ENCODE results near the gene MOB1B. TPM values are rescaled to one million over a fixed set of nuclear protein-coding genes. Genes with fewer than 3 reads are reported as not detected.

Gene MOB1B
- total RNA-seq, 1 experiment from 2014 or later = 21.0 TPM

GRCh38 chr4:70925418-70925817 is 23.2 kb downstream of the MOB1B start:
- TF ChIP-seq, protein P1, sequence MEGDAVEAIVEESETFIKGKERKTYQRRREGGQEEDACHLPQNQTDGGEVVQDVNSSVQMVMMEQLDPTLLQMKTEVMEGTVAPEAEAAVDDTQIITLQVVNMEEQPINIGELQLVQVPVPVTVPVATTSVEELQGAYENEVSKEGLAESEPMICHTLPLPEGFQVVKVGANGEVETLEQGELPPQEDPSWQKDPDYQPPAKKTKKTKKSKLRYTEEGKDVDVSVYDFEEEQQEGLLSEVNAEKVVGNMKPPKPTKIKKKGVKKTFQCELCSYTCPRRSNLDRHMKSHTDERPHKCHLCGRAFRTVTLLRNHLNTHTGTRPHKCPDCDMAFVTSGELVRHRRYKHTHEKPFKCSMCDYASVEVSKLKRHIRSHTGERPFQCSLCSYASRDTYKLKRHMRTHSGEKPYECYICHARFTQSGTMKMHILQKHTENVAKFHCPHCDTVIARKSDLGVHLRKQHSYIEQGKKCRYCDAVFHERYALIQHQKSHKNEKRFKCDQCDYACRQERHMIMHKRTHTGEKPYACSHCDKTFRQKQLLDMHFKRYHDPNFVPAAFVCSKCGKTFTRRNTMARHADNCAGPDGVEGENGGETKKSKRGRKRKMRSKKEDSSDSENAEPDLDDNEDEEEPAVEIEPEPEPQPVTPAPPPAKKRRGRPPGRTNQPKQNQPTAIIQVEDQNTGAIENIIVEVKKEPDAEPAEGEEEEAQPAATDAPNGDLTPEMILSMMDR (conservative IDR thresholded peaks at IDR 0.05; ENCODE audit: low read depth, low read length) = no peak
- no peak for TF ChIP-seq EZH2 (IDR thresholded peaks at IDR 0.05; ENCODE audit: borderline replicate concordance, low read depth, low read length, poor library complexity, severe bottlenecking)
- Histone ChIP-seq H3K9me3 (ENCODE audit: low read depth, low read length, poor library complexity, severe bottlenecking) (no peaks in the 10 kb centered on the region), H3K36me3 (ENCODE audit: insufficient read depth, low read length, poor library complexity, severe bottlenecking) (no peaks in the 10 kb centered on the region), H3K27me3 (replicated peaks; ENCODE audit: insufficient read depth, low read depth, low read length, poor library complexity) (no peaks in the 10 kb centered on the region), H3K4me3 (ENCODE audit: low read depth, low read length, poor library complexity, severe bottlenecking) (no peak overlapping the region), H3K4me1 (ENCODE audit: insufficient read depth, low read length, poor library complexity, severe bottlenecking) (no peaks in the 10 kb centered on the region), H3K27ac (ENCODE audit: low read depth, low read length, poor library complexity, severe bottlenecking) (no peak overlapping the region)
- intact Hi-C loops (cut with micrococcal nuclease; ENCODE audit: unreplicated experiment) = no loop called here
- POLR2A ChIA-PET (ENCODE audit: low non-redundant PET) = no interaction called here
- CTCF ChIA-PET = no interaction called here
- DNase-seq (ENCODE audit: low spot score) = no peak
- no TSS peak for BruUV-seq (replicated peaks)

DNA sequence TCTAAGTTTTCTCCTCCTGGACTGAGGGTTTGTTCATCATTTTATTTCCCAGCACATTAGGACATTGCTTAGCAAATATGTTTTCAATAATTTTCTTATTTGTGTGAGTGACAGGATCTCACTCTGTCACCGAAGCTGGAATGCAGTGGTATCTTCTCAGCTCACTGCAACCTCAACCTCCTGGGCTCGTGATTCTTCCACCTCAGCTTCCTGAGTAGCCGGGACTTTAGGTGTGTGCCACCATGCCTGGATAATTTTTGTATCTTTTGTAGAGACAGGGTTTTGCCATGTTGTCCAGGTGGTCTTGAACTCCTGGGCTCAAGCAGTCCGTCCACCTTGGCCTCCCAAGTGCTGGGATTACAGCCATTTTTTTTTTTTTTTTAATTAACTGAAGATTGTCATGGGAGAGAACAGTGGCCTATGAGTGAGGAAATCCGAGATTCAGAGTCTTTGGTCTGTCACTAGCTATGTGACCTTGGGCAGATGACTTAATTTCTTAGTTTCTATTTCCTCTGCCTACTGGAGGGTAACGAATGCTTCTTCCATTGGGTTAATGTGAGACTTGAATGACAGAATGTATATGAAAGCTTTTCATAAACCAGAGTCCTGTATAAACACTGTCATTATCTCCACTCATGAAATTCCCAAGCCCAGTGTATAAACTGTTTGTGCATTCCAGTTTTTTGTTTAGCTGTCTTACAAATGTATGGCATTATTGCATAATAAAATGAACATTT is 23.9 kb downstream of the MOB1B start:
- H3K4me3 ChIP-seq (ENCODE audit: low read depth, low read length, poor library complexity, severe bottlenecking) = no peak overlapping the region
- intact Hi-C loops (cut with micrococcal nuclease; ENCODE audit: unreplicated experiment) = no loop called here
- H3K4me1 ChIP-seq (ENCODE audit: insufficient read depth, low read length, poor library complexity, severe bottlenecking) = no peaks in the 10 kb centered on the region
- BruUV-seq (replicated peaks) = no TSS peak
- no peaks in the 10 kb centered on the region for H3K9me3 ChIP-seq (ENCODE audit: low read depth, low read length, poor library complexity, severe bottlenecking)
- H3K27ac ChIP-seq (ENCODE audit: low read depth, low read length, poor library complexity, severe bottlenecking) = no peak overlapping the region
- POLR2A ChIA-PET (ENCODE audit: low non-redundant PET) = no interaction called here
- no peaks in the 10 kb centered on the region for H3K36me3 ChIP-seq (ENCODE audit: insufficient read depth, low read length, poor library complexity, severe bottlenecking)
- TF ChIP-seq, protein P1 (conservative IDR thresholded peaks at IDR 0.05; ENCODE audit: low read depth, low read length) = no peak
- TF ChIP-seq EZH2 (IDR thresholded peaks at IDR 0.05; ENCODE audit: borderline replicate concordance, low read depth, low read length, poor library complexity, severe bottlenecking) = no peak
- no peak for DNase-seq (ENCODE audit: low spot score)
- CTCF ChIA-PET = no interaction called here
- H3K27me3 ChIP-seq (replicated peaks; ENCODE audit: insufficient read depth, low read depth, low read length, poor library complexity) = no peaks in the 10 kb centered on the region

GRCh38 chr4:70927502-70928137 is 25.5 kb downstream of the MOB1B start:
- intact Hi-C loops (cut with micrococcal nuclease; ENCODE audit: unreplicated experiment) = no loop called here
- Histone ChIP-seq H3K4me1 (ENCODE audit: insufficient read depth, low read length, poor library complexity, severe bottlenecking) (no peaks in the 10 kb centered on the region), H3K4me3 (ENCODE audit: low read depth, low read length, poor library complexity, severe bottlenecking) (no peak overlapping the region), H3K27me3 (replicated peaks; ENCODE audit: insufficient read depth, low read depth, low read length, poor library complexity) (no peaks in the 10 kb centered on the region), H3K9me3 (ENCODE audit: low read depth, low read length, poor library complexity, severe bottlenecking) (no peaks in the 10 kb centered on the region), H3K27ac (ENCODE audit: low read depth, low read length, poor library complexity, severe bottlenecking) (no peak overlapping the region), H3K36me3 (ENCODE audit: insufficient read depth, low read length, poor library complexity, severe bottlenecking) (no peaks in the 10 kb centered on the region)
- TF ChIP-seq, protein P1 (conservative IDR thresholded peaks at IDR 0.05; ENCODE audit: low read depth, low read length) = no peak
- no peak for TF ChIP-seq EZH2 (IDR thresholded peaks at IDR 0.05; ENCODE audit: borderline replicate concordance, low read depth, low read length, poor library complexity, severe bottlenecking)
- no peak for DNase-seq (ENCODE audit: low spot score)
- CTCF ChIA-PET = no interaction called here
- BruUV-seq (replicated peaks) = no TSS peak
- POLR2A ChIA-PET (ENCODE audit: low non-redundant PET) = no interaction called here
